Measurements from ENCODE around the gene SCAND1. TPM values are rescaled to one million over a fixed set of nuclear protein-coding genes. Genes with fewer than 3 reads are reported as not detected.

Gene SCAND1
- total RNA-seq, 1 donor from 2014 or later, result 27.0 TPM

DNA sequence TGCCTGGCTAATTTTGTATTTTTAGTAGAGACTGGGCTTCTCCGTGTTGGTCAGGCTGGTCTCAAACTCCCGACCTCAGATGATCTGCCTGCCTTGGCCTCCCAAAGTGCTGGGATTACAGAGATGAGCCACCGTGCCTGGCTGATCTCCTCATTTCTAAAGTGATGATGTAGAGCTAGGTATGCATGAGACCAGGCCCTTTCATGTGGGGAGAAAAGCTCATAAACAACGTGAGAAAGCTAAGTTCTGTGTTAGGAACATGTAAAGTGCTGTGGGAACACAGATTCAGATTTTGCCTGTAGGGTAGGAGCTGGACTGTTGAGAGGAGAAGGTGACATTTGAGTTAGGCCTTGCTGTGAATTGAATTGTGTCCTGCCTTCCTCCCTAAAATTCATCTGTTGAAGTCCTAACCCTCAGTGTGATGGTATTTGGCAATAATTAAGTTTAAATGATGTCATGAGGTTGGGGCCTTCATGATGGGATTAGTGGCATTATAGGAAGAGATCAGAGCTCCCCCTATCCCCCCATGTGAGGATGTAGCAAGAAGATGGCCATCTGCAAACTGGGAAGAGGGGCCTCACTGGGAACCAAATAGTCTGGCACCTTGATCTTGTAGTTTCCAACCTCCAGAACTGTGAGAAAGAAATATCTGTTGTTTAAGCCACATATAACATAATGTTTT is 49.2 kb downstream of the SCAND1 start:
- no peak for DNase-seq

DNA sequence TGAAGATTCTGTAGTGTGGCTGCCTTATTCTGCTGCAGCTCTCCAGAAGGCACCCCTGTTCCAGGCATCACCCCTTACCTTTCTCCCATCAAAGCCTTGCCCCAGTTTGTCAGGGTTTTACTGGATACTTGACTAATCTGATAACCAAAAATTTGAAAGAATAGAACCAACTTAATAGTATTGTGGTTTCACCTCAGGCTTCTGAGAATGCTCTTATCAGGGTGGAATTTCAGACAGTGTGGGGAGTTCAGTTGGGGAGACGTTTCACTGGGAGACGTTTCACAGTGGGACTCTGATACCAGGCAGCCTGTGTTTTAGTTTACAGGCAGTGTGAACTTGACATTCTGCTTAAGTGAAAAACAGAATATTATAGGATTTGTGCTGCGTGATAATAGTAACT is 50.5 kb downstream of the SCAND1 start:
- DNase-seq, result no peak

Small RNA genes lying within 50 kb of the gene (small RNA-seq; reads per million reads assigned to genes)
- not detected for gene RNU6-937P

Other genes with a start within 250 kb of the SCAND1 start
- gene RBM39, start 212.2 kb downstream of the SCAND1 start, total RNA-seq, result 490 TPM
- gene PHF20, start 182.5 kb downstream of the SCAND1 start, total RNA-seq, result 46.3 TPM
- 5.5 TPM for gene CNBD2, start 14.1 kb upstream of the SCAND1 start, total RNA-seq
- 82.2 TPM for gene EPB41L1, start 200.2 kb upstream of the SCAND1 start, total RNA-seq